ENCODE results near the gene NPY.
A peak's percentile ranks its signal among the peaks of the same experiment; 100 is the strongest.
"Not testable (repeated sequence)": the region's sequence is repeated elsewhere in the genome, so short reads cannot be mapped to it uniquely, and the experiment has no call there.

The NPY gene

GRCh38 chr7:24283897-24284698 lies at the start of gene NPY:
TSS of gene NPY (plus strand) at chr7:24284190. CDS start at chr7:24285241, 1,051 bp downstream.
- DNase-seq = peak; percentile 11

- DNase-seq = no peak
Observed at GRCh38 chr7:24239260-24239659, 44.7 kb upstream of the NPY start.

- DNase-seq = no peak
Observed at GRCh38 chr7:24241206-24241605, 42.8 kb upstream of the NPY start.

- no peak for DNase-seq
Observed at GRCh38 chr7:24244554-24244953, 39.4 kb upstream of the NPY start.

GRCh38 chr7:24245362-24245761 lies 38.6 kb upstream of the NPY start:
- no peak for DNase-seq

- DNase-seq = no peak
Observed at GRCh38 chr7:24249266-24249665, 34.7 kb upstream of the NPY start.

GRCh38 chr7:24251568-24251967 lies 32.4 kb upstream of the NPY start:
- DNase-seq = no peak

GRCh38 chr7:24255139-24255538 lies 28.9 kb upstream of the NPY start:
- no peak for DNase-seq

GRCh38 chr7:24258324-24258723 lies 25.7 kb upstream of the NPY start:
- DNase-seq = not testable (repeated sequence)

- DNase-seq = no peak
Observed at GRCh38 chr7:24271938-24272337, 12.1 kb upstream of the NPY start.

GRCh38 chr7:24279512-24279911 lies 4.5 kb upstream of the NPY start:
- no peak for DNase-seq

- no peak for DNase-seq
Observed at GRCh38 chr7:24283554-24283896, 465 bp upstream of the NPY start.

GRCh38 chr7:24284699-24285506 lies 913 bp downstream of the NPY start:
- DNase-seq = no peak

GRCh38 chr7:24290004-24290641 lies 6.1 kb downstream of the NPY start:
- peak; percentile 77 for DNase-seq

- no peak for DNase-seq
Observed at GRCh38 chr7:24291271-24291670, 7.3 kb downstream of the NPY start.

- no peak for DNase-seq
Observed at GRCh38 chr7:24297362-24297761, 13.4 kb downstream of the NPY start.

- DNase-seq = no peak
Observed at GRCh38 chr7:24298696-24299095, 14.7 kb downstream of the NPY start.

GRCh38 chr7:24299192-24299591 lies 15.2 kb downstream of the NPY start:
- DNase-seq = no peak

- DNase-seq = no peak
Observed at GRCh38 chr7:24301703-24302102, 17.7 kb downstream of the NPY start.

GRCh38 chr7:24304494-24305095 lies 20.6 kb downstream of the NPY start:
- DNase-seq = no peak

GRCh38 chr7:24307326-24307725 lies 23.3 kb downstream of the NPY start:
- DNase-seq = no peak

GRCh38 chr7:24312588-24312987 lies 28.6 kb downstream of the NPY start:
- no peak for DNase-seq

- DNase-seq = no peak
Observed at GRCh38 chr7:24313777-24314176, 29.8 kb downstream of the NPY start.
